ENCODE measurements around the gene HADHB.
A peak's percentile ranks its signal among the peaks of the same experiment; 100 is the strongest.

HADHB gene

GRCh38 chr2:26244309-26245230, at the start of gene HADHB, which contains the start of gene HADHA:
TSS of gene HADHB (plus strand) at chr2:26244939. CDS start at chr2:26254255, 9,316 bp downstream.
TSS of gene HADHA (minus strand) at chr2:26244632. CDS start at chr2:26244596, 36 bp downstream.
- DNase-seq (ENCODE audit: low read depth), result peak; percentile 78

- DNase-seq (ENCODE audit: low read depth), result no peak
Measured at GRCh38 chr2:26195040-26195984, 49.4 kb upstream of the HADHB start.

- DNase-seq (ENCODE audit: low read depth), result no peak
Measured at GRCh38 chr2:26196683-26197418, 47.9 kb upstream of the HADHB start.

GRCh38 chr2:26197516-26197915, 47.2 kb upstream of the HADHB start:
- DNase-seq (ENCODE audit: low read depth), result no peak

GRCh38 chr2:26202981-26203490, 41.7 kb upstream of the HADHB start:
- DNase-seq (ENCODE audit: low read depth), result no peak

GRCh38 chr2:26203906-26204305, 40.8 kb upstream of the HADHB start:
- DNase-seq (ENCODE audit: low read depth), result no peak

- no peak for DNase-seq (ENCODE audit: low read depth)
Measured at GRCh38 chr2:26212011-26212410, 32.7 kb upstream of the HADHB start.

- no peak for DNase-seq (ENCODE audit: low read depth)
Measured at GRCh38 chr2:26214759-26215158, 30.0 kb upstream of the HADHB start.

- DNase-seq (ENCODE audit: low read depth), result no peak
Measured at GRCh38 chr2:26215833-26216232, 28.9 kb upstream of the HADHB start.

GRCh38 chr2:26216587-26216986, 28.2 kb upstream of the HADHB start:
- no peak for DNase-seq (ENCODE audit: low read depth)

- no peak for DNase-seq (ENCODE audit: low read depth)
Measured at GRCh38 chr2:26217720-26218119, 27.0 kb upstream of the HADHB start.

GRCh38 chr2:26223018-26223417, 21.7 kb upstream of the HADHB start:
- DNase-seq (ENCODE audit: low read depth), result no peak

GRCh38 chr2:26224095-26224494, 20.6 kb upstream of the HADHB start:
- DNase-seq (ENCODE audit: low read depth), result no peak

GRCh38 chr2:26229595-26229994, 15.1 kb upstream of the HADHB start:
- DNase-seq (ENCODE audit: low read depth), result no peak

- no peak for DNase-seq (ENCODE audit: low read depth)
Measured at GRCh38 chr2:26230806-26231205, 13.9 kb upstream of the HADHB start.

- no peak for DNase-seq (ENCODE audit: low read depth)
Measured at GRCh38 chr2:26235089-26235488, 9.7 kb upstream of the HADHB start.

GRCh38 chr2:26237868-26238267, 6.9 kb upstream of the HADHB start:
- DNase-seq (ENCODE audit: low read depth), result no peak

GRCh38 chr2:26238311-26238958, 6.3 kb upstream of the HADHB start:
- no peak for DNase-seq (ENCODE audit: low read depth)

GRCh38 chr2:26241928-26242436, 2.8 kb upstream of the HADHB start:
- DNase-seq (ENCODE audit: low read depth), result no peak

- no peak for DNase-seq (ENCODE audit: low read depth)
Measured at GRCh38 chr2:26243470-26244308, 1.1 kb upstream of the HADHB start.

Data from activated T-helper 9 cell treated with anti-CD3 and anti-CD28 coated beads, Interleukin-2, amount 50 U/mL, for 16 hours (primary cell).